Hematopoietic multipotent progenitor cell (in vitro differentiated cells): Measurements from ENCODE around the gene OS9. TPM values are rescaled to one million over a fixed set of nuclear protein-coding genes. Genes with fewer than 3 reads are reported as not detected.

Experiments
- DNase-seq, 3 donors: peaks; one replicate each; pipeline ENCODE4 v3.0.0-alpha.2; 2011 to 2015; ENCODE audit warnings: low read depth in 2 of 3, low spot score in 2 of 3
- total RNA-seq: library from RNA; depleted of rRNA; stranded (reverse); fragments of >200 nt; gene quantifications from one replicate; pipeline ENCODE4 v1.2.3, GENCODE V29; 2012

The OS9 gene
- total RNA-seq, 1 donor = 268 TPM

DNA sequence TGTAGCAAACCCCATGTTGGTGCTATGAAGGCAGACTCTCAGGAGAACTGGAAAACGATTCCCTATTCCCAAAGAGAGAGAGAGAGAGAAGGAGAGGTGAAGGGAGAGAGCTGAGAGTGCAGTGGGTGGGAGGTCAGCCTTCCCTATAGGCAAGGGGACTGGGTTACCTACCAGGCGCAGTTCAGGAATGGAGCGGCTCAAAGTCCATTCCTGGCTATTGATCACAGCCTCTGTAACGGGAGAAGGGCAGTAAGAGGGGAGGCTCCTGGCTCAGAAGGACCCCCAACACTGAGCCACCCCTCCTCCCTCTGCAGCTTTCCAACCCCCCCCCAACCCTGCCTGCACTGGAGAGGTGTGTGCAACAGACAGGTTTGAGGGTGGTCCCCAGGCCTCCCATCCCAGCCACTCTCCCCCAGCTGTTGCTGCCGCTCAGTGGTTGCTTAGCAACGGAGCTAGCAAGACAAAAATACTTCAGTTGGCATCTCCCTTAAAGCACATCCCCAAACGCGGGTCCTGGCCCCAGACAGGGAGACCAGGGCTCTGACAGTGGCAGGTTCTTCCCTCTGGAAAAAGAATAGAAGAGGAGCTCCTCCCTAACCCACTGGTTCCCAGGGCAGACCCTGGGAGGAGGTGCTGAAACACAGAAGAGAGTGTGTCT is 41.4 kb downstream of the OS9 start:
- DNase-seq = no peak

DNA sequence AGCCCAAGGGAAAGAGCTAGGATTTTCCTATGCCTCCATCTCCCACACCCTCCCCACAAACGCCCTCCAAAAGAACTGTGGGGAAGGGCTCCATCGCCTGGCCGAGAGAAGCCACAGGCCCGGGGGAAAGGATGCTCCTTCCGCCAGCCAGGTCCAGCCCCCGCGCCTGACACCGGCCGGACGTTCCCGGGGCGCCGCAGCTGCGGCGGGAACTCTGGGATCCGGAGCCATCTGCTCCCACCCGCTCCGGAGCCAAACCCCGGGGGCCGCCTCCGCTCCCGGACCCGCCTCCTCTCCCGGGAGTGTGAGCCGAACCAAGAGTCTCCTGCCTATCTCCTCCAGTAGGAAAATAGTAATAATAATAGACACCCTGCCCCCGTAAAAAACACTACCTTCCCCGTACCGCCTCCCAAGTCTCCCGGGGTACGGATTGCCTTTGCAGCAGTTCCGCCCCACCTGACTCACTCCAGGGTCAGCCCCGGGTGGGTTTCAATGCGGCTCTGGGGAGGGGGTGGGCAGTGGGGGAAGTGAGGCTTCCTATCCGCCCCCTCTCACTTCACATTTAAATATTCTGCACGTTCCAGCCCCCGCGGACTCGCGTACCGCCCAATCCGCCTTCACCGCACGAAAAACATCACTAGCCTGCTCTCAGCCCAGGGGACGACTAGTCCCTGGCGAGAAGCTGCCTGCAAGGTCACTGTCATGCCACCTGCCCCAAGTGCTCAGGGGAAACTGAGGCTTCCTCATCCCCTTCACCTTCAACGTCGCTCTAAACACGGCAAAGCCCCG is 42.2 kb downstream of the OS9 start:
- DNase-seq = no peak

DNA sequence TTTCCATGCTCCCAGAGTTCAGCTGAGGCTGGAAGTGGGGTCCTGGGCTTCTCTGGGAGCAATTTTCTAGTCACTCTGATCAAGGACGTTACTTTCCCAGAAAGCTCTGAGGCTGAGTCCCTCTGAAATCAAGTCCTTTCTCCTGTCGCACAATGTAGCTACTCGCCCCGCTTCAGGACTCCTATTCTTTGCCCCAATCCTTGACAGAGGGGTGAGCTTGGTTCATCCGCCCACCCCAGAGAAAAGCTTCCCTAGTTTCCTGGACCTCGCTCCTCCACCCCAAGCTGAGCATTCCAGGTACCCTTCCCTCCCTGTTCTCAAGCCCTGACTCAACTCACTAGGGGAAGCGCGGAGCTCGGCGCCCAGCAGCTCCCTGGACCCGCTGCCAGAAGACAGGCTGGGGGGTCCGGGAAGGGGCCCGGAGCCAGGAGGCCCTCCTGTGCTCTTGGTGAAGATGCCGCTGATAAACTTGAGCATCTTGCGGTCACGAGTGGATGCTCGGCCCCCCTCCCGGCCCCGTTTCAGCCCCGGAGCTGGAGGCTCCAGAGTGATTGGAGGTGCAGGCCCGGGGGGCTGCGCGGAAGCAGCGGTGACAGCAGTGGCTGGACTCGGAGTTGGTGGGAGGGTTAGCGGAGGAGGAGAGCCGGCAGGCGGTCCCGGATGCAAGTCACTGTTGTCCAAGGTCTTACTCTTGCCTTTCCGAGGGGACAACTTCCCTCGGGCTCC is 43.0 kb downstream of the OS9 start:
- DNase-seq = no peak

DNA sequence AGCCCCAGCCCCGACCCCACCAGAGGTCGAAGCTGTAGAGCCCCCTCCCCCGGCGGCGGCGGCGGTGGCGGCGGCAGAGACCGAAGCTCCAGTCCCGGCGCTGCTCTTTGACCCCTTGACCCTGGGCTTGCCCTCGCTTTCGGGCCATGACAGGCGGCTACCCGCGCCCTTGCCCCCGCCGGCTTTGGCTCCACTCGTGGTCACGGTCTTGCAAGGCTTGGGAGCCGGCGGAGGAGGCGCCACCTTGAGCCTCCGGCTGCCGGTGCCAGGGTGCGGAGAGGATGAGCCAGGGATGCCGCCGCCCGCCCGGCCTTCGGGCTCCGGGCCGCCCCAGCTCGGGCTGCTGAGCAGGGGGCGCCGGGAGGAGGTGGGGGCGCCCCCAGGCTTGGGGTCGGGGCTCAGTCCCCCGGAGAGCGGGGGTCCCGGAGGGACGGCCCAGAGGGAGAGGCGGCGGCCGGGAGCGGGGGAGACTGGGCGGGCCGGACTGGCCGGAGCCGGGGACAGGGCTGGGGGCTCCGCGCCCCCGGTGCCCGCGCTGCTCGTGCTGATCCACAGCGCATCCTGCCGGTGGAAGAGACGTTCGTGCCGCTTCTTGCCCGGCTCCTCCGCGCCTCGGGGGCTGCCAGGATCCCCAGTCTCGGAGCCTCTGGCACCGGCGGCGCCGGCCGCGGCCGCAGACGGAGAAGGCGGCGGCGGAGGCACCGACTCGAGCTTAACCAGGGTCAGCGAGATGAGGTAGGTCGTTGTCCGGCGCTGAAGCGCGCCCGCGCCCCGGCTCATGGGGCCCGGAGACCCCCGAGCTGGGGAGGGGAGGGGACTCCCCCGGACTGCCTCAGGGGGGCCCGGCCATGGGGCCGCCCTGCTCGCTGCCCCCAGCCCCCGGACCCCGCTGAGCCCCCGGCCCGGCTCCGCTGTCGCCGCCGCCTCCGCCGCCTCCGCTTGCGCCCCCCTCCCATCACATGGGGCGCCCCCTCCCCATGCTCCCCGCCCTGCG is 43.8 kb downstream of the OS9 start:
- no peak for DNase-seq

DNA sequence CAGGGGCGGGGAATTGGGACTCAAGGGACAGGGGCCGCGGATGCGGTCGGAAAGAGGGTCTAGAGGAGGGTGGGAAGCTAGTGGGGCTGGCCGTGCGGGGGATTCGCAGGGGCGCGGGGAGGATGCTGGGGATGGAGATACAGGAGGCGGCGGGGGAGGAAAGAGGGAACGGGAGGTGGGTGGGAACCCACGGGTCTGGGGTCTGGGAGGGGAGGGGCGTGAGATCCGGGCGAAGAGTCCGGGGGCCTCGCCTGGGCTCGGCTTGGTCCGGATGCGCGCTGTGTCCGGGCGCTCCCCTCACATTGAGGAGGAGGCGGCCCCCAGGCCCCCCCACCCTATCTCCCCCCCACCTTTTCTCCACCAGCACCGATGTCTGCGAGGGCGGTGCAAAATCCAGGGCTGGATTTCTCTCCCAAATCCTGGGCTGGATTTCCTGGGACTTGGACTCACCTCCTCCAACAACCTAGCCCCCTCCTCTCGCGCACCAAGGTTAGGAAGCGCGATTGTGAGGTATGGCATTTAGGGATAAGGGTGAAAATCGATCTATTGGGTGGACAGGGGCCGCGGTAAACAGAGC is 44.8 kb downstream of the OS9 start, which contains the start of gene AGAP2:
TSS of gene AGAP2 (minus strand) at position 82 of the 577 bp plus-strand sequence. CDS start 496 bp downstream, outside the sequence.
- no peak for DNase-seq

DNA sequence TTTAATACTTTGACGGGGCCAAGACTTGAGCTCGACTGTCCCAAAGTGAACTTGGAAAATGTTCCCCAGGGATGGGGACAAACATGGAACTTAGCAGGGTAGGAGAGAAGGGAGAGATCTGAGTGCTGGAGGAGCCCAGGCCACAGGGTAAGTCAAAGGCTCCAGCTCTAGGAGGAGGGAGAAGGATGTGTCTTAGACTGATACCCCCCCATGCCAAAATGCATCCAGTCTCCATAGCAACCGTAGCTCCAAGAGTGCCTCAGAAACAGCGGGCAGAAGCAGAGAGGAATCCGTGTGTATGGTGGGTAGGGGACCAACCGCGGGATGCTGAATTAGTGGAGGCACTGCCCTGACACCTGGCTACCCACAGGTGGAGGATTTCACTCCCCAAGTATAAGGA is 45.5 kb downstream of the OS9 start:
- DNase-seq = no peak

DNA sequence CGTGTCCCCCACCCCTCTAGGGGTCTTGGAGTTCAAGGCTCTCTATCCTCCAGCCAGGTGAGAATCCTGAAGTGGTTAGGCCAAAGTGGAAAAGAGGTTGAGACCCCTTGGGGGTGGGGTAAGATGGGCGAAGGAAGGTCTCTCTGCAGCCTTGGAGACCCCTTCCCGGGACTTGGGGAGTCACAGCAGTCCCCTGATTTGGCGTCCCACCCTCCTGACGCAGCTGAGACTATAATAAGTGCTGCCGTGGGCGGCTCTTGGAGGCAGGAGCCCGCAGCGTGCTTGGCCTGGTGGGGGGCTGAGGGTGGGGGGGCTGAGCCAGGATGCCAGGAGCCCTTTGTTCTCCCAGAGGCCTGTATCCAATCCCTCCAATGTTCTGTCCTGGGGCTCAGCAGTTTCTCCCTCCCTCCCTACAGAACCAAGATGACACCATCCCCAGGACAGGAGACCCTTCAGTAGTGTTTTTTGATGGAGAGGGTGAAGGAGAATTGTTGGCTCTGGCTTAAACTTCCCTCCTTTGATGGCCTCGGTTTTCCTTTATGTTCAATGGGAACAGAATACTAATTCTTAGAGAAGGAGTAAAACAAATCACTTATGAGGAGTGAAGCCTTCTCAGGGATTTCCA is 46.1 kb downstream of the OS9 start:
- no peak for DNase-seq

DNA sequence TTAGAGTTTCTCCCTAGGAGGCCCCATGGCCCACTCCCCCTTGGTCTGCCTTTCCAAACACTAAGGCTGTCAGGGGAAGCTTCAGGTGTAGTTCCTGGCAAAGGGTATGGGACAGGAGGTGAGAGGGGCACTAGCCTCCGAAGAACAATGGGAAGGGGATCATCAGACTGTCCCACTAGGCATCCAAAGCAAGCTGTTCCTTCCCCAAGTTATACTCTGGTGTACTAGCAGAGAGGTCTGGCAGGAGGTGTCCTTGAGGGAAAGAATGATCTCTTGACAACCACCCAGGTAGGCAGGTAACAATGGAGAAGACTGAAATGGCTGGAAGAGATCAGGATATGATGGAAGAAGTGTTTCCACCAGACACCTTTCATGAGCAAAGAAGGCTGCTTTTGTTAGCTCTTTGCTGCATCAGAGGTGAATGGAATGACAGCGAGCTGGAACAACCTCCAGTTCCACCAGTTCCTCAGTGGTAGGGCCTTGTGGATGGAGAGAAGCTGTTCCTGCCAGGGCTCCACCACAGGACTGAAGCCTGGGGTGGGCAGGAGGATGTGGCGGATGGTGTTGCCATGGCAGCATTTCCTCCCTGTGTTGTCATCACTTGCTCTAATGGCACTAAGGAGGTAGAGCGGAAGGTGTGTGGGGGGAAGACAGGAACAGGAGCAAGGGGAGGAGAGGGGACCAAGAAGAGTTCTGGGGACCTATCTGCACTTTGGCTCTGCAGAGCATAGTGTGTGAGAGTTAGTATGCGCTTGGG is 46.9 kb downstream of the OS9 start:
- DNase-seq = peak; percentile 55 to 91 (median 84)

DNA sequence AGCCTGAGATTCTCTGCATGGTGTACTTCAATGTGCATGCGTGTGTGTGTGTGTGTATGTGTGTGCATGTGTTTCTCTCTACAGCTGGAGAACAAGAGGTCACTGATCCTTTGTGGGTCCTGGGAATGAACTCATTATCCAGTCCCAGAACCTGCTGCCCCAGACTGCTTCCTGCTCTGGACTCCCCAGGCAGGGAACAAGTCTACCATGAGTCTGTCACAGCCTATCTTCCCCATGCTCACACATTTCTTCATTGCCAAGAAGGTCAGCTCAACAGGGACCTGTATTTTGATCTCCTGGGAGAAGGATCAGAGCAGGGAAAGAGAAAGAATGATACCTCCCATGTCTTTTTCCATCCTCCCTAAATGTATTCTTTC is 47.5 kb downstream of the OS9 start:
- DNase-seq = no peak

DNA sequence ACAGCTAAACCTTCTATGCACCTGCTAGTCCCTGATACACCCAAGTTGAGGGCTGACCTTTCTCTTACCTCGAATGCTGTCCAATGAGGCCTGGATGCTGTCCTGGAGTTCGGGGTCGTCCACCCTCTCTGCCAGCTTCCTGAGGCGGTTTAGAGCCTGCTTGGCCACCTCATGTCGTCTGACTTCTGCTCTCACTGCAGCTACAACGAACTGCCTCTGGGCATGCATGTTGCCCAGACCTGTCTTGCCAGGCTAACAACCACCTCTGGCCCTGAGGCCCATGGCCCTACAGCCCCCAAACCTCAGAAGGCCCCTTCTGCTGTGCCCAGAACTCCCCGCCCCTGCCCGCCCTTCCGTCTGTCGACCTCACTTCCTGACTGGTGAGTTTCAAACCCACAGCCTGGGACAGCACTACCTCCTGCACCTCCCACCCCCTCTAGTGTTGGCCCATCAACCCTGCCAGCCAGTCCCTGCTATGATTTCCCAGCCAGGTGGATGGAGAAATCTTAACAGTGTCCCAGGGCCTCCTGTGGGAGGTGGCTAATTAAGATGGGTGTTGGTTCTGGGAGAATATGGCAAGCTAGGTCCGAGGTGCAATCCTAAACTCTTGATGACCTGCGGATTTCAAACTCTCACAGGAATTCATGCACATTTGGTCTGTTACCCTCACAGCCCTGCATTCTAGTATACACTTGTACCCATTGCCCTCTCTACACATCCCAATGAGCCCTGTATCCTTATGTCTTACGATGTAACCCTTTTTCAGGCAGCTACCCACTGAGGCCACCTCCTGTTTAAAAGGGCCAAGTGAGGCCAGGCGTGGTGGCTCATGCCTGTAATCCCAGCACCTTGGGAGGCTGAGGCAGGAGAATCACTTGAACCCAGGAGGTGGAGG is 48.2 kb downstream of the OS9 start:
- DNase-seq = peak; percentile 50 to 81 (median 80)

DNA sequence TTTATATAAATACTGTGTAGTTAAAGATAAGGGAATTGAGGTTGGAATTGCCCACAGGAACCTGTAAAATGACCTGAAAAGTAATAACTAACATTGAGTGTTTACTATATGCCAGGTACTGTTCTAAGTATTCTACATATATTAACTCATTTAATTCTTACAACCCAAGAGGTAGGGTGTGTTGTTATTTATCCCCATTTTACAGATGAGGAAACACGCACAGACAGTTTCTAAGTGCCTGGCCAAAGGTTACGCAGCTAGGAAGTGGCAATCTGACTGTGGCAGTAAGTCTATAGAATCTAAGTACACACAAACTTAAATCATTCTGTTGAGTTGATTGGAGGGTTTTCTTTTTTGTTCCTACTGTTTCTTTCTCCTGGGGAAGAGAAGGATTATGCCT is 49.8 kb downstream of the OS9 start:
- DNase-seq = no peak

DNA sequence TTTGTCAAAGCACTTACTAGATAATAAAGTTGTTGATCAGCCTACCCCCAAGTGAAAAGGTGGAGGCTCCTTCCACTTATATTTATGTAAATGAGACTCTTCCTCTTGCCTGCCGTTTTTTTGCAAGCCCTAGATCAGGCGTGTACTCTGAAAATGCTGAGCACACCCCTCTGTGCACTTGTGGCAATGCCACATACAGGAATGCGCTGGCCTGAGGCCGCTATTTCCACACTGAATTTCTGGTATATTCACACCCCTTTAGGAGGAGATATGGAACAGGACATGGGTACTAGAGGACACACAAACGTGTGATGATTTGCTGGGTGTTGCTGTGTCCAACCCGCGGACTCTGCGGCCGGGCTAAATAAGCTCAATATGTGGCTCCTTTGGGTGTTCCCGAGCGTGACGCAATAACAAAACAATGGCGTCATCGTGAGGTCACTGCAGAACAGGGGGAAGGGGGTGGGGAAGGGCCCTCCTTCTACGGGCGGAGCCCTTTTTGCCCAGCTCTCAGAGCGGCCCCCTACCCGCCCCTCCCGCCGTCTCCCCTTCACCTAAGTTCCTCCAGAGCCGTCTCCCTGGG is 50.4 kb downstream of the OS9 start:
- DNase-seq = peak in 2 of 3 donors; percentile 91

DNA sequence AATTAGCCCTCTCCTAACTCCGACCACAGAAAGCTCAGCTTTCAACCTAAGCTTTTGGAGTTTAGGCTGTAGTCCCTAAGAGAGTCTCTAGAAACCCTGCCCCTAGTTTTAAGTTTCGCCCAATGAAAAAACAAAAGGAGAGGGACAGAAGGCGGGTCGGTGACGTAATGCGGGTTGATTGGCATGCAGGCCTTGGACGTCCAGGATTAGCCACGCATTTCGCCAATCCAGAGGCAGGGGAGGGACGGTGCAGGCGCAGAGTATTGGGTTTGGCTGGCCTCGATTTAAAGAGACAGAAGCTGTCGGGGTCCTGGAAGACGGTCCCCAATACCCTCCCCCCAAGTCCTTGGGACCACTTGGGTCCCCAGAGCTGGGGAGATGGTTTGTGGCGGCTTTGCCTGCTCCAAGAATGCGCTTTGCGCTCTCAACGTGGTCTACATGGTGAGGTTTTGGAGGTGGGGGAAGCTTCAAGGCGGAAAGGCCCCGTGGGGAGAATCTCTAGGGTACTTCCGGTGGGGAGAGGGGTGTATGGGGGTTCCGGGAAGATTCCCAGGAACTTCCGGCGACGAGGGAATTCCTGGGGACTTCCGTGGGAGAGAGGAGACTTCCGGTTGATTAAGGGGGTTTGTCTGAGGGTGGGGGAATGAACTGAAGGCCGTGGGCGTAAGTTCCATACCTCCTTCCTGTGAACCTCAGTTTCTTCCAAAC is 51.0 kb downstream of the OS9 start, which contains the start of gene TSPAN31:
TSS of gene TSPAN31 (plus strand) at position 263 of the 708 bp plus-strand sequence. CDS start at position 379, 116 bp downstream.
- DNase-seq = peak; percentile 85 to 99 (median 98)

DNA sequence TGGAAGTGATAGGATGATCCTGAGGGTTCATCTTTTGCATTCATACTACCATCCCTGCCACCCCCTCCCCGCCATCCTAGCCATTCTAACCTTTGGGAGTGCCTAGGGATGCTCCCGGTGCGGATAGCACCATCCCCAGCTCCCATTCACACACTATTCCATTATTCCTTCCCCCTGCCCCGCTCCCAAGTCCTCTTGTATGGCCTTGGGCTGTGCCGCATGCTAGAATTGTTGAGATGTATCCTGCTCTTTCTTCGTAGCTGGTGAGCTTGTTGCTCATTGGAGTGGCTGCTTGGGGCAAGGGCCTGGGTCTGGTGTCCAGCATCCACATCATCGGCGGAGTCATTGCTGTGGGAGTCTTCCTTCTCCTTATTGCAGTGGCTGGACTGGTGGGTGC is 51.6 kb downstream of the OS9 start:
- no peak for DNase-seq

DNA sequence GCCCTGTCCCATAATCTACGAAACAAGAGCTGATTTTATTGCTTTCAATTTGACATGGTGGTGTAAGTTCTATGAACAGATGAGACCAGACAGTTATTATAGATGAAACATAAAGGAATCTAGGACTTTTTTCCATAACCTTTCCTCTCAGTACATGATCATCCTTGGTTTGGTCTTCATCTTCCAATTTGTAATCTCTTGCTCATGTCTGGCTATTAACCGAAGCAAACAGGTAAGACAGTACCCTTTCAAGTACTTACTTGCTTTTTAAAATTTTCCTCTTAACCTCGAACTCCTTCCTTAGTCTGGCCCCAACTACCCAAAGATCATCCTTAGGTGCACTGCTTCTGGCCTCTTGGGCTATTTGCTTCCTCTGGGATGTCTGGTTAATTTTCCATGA is 52.1 kb downstream of the OS9 start:
- DNase-seq = no peak

DNA sequence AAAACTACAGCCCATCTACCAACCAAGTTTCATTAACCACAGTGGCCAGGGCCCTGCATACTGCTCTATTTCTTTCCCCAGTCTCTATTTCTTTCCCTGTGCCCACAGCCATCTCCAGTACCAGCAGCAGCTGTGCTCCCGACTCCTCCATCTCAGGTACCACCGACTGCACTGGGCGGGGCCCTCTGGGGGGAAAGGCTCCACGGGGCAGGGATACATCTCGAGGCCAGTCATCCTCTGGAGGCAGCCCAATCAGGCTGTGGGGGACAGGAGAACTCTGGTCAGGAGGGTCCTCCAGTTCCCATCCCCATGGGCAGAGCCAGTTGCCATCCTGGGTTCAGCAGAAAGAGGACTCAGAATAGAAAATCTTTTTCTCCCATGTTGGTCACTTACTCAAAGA is 55.1 kb downstream of the OS9 start:
- DNase-seq = no peak
